Pancreas (tissue), 10 donors: ENCODE results near the gene LRFN2. TPM values are rescaled to one million over a fixed set of nuclear protein-coding genes. Genes with fewer than 3 reads are reported as not detected.

Experiments
- ATAC-seq, 4 donors: fragments of 200-7000 bp; cut with Tn5 transposase; one replicate each; pipeline versions ENCODE4 v1.8.0 to v1.9.1; 2020; ENCODE audit warnings: mild to moderate bottlenecking in 4 of 4, moderate library complexity in 4 of 4
- DNase-seq, 6 donors: peaks; one replicate each; pipeline ENCODE4 v3.0.0-alpha.2; 2020
- FAIRE-seq: peaks from 2 replicates; lab custom pipeline; 2012; peaks lifted over from hg19 to GRCh38; lab: Jason Lieb, UNC
- H3K27ac ChIP-seq, 4 donors: fragments of 200-600 bp; sonication (generic); 1 replicate in 3 of 4; 2 replicates in 1 of 4; pipeline versions ENCODE4 v1.5.0 to v1.8.0; 2020
- H3K27me3 ChIP-seq, 4 donors: fragments of 200-600 bp; one replicate each; pipeline ENCODE4 v1.8.0; 2021
- H3K36me3 ChIP-seq, 3 donors: fragments of 200-600 bp; sonication (generic) in 1 of 3; one replicate each; pipeline versions ENCODE4 v1.5.0 to v1.8.0; 2020 to 2021
- H3K4me1 ChIP-seq, 3 donors: fragments of 200-600 bp; one replicate each; pipeline ENCODE4 v1.8.0; 2021
- H3K4me3 ChIP-seq, 4 donors: fragments of 200-600 bp; sonication (generic) in 2 of 4; one replicate each; pipeline versions ENCODE4 v1.5.0 to v1.8.0; 2020 to 2021
- H3K9me3 ChIP-seq, 4 donors: fragments of 200-600 bp; one replicate each; pipeline ENCODE4 v1.8.0; 2021
- CTCF ChIP-seq, 4 donors: fragments of 200-600 bp; sonication (generic) in 3 of 4; IDR thresholded peaks; one replicate each; pipeline versions ENCODE4 v1.5.0 to v1.8.0; 2021; ENCODE audit warnings: antibody characterized with exemption in 4 of 4
- WGBS, 2 donors: extraction: QIAGEN DNeasy Blood & Tissue Kit; methylation state at CpG; one replicate each; pipeline ENCODE4 v1.1.7; 2013; 5-methylcytosine and 5-hydroxymethylcytosine counted together
- intact Hi-C, 3 donors: fragments of 100-400 bp; cut with DNase I; formaldehyde crosslinking; loops; one replicate each; pipeline versions ENCODE4 v1.11.1 to v1.14.2; 2022
- polyA plus RNA-seq, 2 donors: library from polyadenylated mRNA; stranded (reverse); fragments of 200-250 nt; gene quantifications; one replicate each; pipeline ENCODE4 v1.2.3, GENCODE V29; 2013
- total RNA-seq, 6 donors: library from RNA; stranded (reverse); fragmentation: NEBNext Ultra II Directional in 4 of 6; extraction: Animal tissue kit (Norgen Biotek cat#: 25700) in 4 of 6; gene quantifications; one replicate each; pipeline versions ENCODE4 v1.2.1 to v1.2.4, GENCODE V29; 2021 to 2023
- donor health status: healthy with polysubstance abuse.
- donor health status: DM: no; HTN: no; CAD: no; lungs with moderate emphysema.
- donor health status: DM: no; HTN: no; CAD: no.
- donor health status: control.
- donor health status: control.
- donor health status: Bipolar disorder and iron deficiency.
- donor health status: DM: yes; HTN: yes; CAD: no.
- donor health status: DM: no; HTN: no; CAD: no.
- donor health status: DM: no; HTN: no; CAD: no.
- donor health status: DM: yes; HTN: yes; CAD: no.

Gene LRFN2
- total and polyA plus RNA-seq, 8 donors: 0.22 to 1.5 (median 0.54) TPM

- no peaks in the 10 kb centered on the region for H3K4me1 ChIP-seq
- intact Hi-C loops: no loop called here
- DNase-seq (no peak), FAIRE-seq (no peak), ATAC-seq (no peak)
- no peaks in the 10 kb centered on the region for H3K27me3 ChIP-seq
- TF ChIP-seq CTCF (IDR thresholded peaks at IDR 0.05): no peak
- no peaks in the 10 kb centered on the region for H3K36me3 ChIP-seq
- WGBS, 2 donors: 81 to 85% methylated on average over 6 of the region's 6 CpGs
- H3K9me3 ChIP-seq: no peaks in the 10 kb centered on the region
- H3K27ac ChIP-seq: no peak overlapping the region
- H3K4me3 ChIP-seq: no peak overlapping the region
Observed at GRCh38 chr6:40511884-40512283, 75.3 kb downstream of the LRFN2 start.

- 57 to 60% methylated on average over 4 of the region's 4 CpGs for WGBS, 2 donors
- Histone ChIP-seq H3K27ac (no peak overlapping the region), H3K4me3 (no peak overlapping the region), H3K36me3 (no peaks in the 10 kb centered on the region), H3K27me3 (no peaks in the 10 kb centered on the region), H3K9me3 (no peaks in the 10 kb centered on the region), H3K4me1 (no peaks in the 10 kb centered on the region)
- DNase-seq (no peak), ATAC-seq (no peak), FAIRE-seq (no peak)
- no peak for TF ChIP-seq CTCF (IDR thresholded peaks at IDR 0.05)
- intact Hi-C loops: no loop called here
Observed at GRCh38 chr6:40510442-40510841, 76.7 kb downstream of the LRFN2 start.

- no peaks in the 10 kb centered on the region for H3K9me3 ChIP-seq
- H3K36me3 ChIP-seq: no peaks in the 10 kb centered on the region
- no peaks in the 10 kb centered on the region for H3K4me1 ChIP-seq
- H3K27ac ChIP-seq: no peak overlapping the region
- 86 to 89% methylated on average over 11 of the region's 11 CpGs for WGBS, 2 donors
- intact Hi-C loops: no loop called here
- ATAC-seq (no peak), FAIRE-seq (no peak), DNase-seq (no peak)
- no peaks in the 10 kb centered on the region for H3K27me3 ChIP-seq
- H3K4me3 ChIP-seq: no peak overlapping the region
- TF ChIP-seq CTCF (IDR thresholded peaks at IDR 0.05): no peak
Observed at GRCh38 chr6:40509716-40510260, 77.4 kb downstream of the LRFN2 start.

- WGBS, 2 donors: 93 to 97% methylated on average over 1 of the region's 1 CpG
- no peak overlapping the region for H3K27ac ChIP-seq
- no peak overlapping the region for H3K4me3 ChIP-seq
- no peak for FAIRE-seq
- no peaks in the 10 kb centered on the region for H3K27me3 ChIP-seq
- H3K36me3 ChIP-seq: no peaks in the 10 kb centered on the region
- H3K9me3 ChIP-seq: no peaks in the 10 kb centered on the region
- TF ChIP-seq CTCF (IDR thresholded peaks at IDR 0.05): no peak
- intact Hi-C loops: no loop called here
- no peak for DNase-seq
- ATAC-seq: no peak
- H3K4me1 ChIP-seq: no peaks in the 10 kb centered on the region
Observed at GRCh38 chr6:40509086-40509485, 78.1 kb downstream of the LRFN2 start.

- no peaks in the 10 kb centered on the region for H3K9me3 ChIP-seq
- no peak for TF ChIP-seq CTCF (IDR thresholded peaks at IDR 0.05)
- no peaks in the 10 kb centered on the region for H3K27me3 ChIP-seq
- H3K27ac ChIP-seq: no peak overlapping the region
- no peak for DNase-seq
- peak in 2 of 4 donors; percentile 25 to 36 for ATAC-seq
- no peak overlapping the region for H3K4me3 ChIP-seq
- 54 to 59% methylated on average over 9 of the region's 9 CpGs for WGBS, 2 donors
- intact Hi-C loops: no loop called here
- no peaks in the 10 kb centered on the region for H3K4me1 ChIP-seq
- no peaks in the 10 kb centered on the region for H3K36me3 ChIP-seq
- no peak for FAIRE-seq
Observed at GRCh38 chr6:40506954-40507353, 80.2 kb downstream of the LRFN2 start.
